Neural crest cell (in vitro differentiated cells): ENCODE measurements around the gene ACO2. TPM values are rescaled to one million over a fixed set of nuclear protein-coding genes. Genes with fewer than 3 reads are reported as not detected.
A peak's percentile ranks its signal among the peaks of the same experiment; 100 is the strongest.

ENCODE experiments used
- DNase-seq: peaks from one replicate; pipeline ENCODE4 v3.0.0; 2021; ENCODE audit warnings: low read depth, mixed read lengths, low spot score
- H3K27ac Mint-ChIP-seq: one replicate; pipeline ENCODE4 v1.8.0; 2021; ENCODE audit warnings: mild to moderate bottlenecking, mixed read lengths; ENCODE audit not compliant: unreplicated experiment
- H3K27me3 Mint-ChIP-seq: 2 replicates; pipeline ENCODE4 v1.8.0; 2021; ENCODE audit warnings: low read depth, mild to moderate bottlenecking, mixed read lengths
- H3K36me3 Mint-ChIP-seq: 2 replicates; pipeline ENCODE4 v1.8.0; 2021; ENCODE audit warnings: low read depth, mild to moderate bottlenecking, mixed read lengths
- H3K4me1 Mint-ChIP-seq: 2 replicates; pipeline ENCODE4 v1.8.0; 2021; ENCODE audit warnings: mixed read lengths
- H3K4me3 Mint-ChIP-seq: one replicate; pipeline ENCODE4 v1.8.0; 2021; ENCODE audit warnings: mild to moderate bottlenecking, mixed read lengths
- H3K9me3 Mint-ChIP-seq: 2 replicates; pipeline ENCODE4 v1.8.0; 2021; ENCODE audit warnings: mixed read lengths
- total RNA-seq: library from RNA; stranded (reverse); gene quantifications from 2 replicates; pipeline ENCODE4 v1.2.1, GENCODE V29; 2021
- TF ChIP-seq, protein P1 (sequence below): fragments of 200-600 bp; sonication (generic); conservative IDR thresholded peaks from 2 replicates; pipeline ENCODE4 v1.5.0; 2021; ENCODE audit warnings: antibody characterized with exemption, mild to moderate bottlenecking

ACO2 gene
- total RNA-seq, 1 donor from 2014 or later = 80.6 TPM

GRCh38 chr22:41504397-41504796, 35.5 kb downstream of the ACO2 start:
- H3K36me3 Mint-ChIP-seq = no peaks in the 10 kb centered on the region
- H3K27ac Mint-ChIP-seq = no peak overlapping the region
- TF ChIP-seq, protein P1, sequence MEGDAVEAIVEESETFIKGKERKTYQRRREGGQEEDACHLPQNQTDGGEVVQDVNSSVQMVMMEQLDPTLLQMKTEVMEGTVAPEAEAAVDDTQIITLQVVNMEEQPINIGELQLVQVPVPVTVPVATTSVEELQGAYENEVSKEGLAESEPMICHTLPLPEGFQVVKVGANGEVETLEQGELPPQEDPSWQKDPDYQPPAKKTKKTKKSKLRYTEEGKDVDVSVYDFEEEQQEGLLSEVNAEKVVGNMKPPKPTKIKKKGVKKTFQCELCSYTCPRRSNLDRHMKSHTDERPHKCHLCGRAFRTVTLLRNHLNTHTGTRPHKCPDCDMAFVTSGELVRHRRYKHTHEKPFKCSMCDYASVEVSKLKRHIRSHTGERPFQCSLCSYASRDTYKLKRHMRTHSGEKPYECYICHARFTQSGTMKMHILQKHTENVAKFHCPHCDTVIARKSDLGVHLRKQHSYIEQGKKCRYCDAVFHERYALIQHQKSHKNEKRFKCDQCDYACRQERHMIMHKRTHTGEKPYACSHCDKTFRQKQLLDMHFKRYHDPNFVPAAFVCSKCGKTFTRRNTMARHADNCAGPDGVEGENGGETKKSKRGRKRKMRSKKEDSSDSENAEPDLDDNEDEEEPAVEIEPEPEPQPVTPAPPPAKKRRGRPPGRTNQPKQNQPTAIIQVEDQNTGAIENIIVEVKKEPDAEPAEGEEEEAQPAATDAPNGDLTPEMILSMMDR = no peak
- no peak overlapping the region for H3K4me3 Mint-ChIP-seq
- DNase-seq = no peak
- H3K9me3 Mint-ChIP-seq = no peaks in the 10 kb centered on the region
- no peaks in the 10 kb centered on the region for H3K4me1 Mint-ChIP-seq
- no peaks in the 10 kb centered on the region for H3K27me3 Mint-ChIP-seq

DNA sequence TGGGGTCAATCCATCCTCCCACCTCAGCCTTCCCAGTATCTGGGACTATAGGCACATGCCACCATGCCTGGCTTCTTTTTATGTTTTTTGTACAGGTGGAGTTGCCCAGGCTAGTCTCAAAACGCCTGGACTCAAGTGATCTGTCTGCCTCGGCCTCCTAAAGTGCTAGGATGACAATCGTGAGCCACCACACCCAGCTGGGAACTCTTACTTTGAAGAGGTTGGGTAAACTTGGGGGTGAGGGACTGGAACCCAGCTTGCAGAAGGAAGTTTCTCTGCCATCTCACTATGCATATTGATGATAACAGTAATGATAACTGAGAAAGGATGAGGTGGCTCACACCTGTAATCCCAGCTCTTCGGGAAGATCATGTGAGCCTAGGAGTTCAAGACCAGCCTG, 35.9 kb downstream of the ACO2 start:
- H3K27me3 Mint-ChIP-seq = no peaks in the 10 kb centered on the region
- no peaks in the 10 kb centered on the region for H3K36me3 Mint-ChIP-seq
- H3K4me3 Mint-ChIP-seq = no peak overlapping the region
- no peaks in the 10 kb centered on the region for H3K9me3 Mint-ChIP-seq
- H3K4me1 Mint-ChIP-seq = no peaks in the 10 kb centered on the region
- TF ChIP-seq, protein P1 = no peak
- DNase-seq = no peak
- H3K27ac Mint-ChIP-seq = no peak overlapping the region

- no peaks in the 10 kb centered on the region for H3K9me3 Mint-ChIP-seq
- H3K4me1 Mint-ChIP-seq = no peaks in the 10 kb centered on the region
- no peak overlapping the region for H3K4me3 Mint-ChIP-seq
- no peak for DNase-seq
- H3K27me3 Mint-ChIP-seq = no peaks in the 10 kb centered on the region
- no peak overlapping the region for H3K27ac Mint-ChIP-seq
- H3K36me3 Mint-ChIP-seq = no peaks in the 10 kb centered on the region
- TF ChIP-seq, protein P1 = no peak
These were observed 36.7 kb downstream of the ACO2 start for GRCh38 chr22:41505511-41506220.

GRCh38 chr22:41507330-41508063, 38.6 kb downstream of the ACO2 start:
- TF ChIP-seq, protein P1 = no peak
- Mint-ChIP-seq H3K36me3 (no peaks in the 10 kb centered on the region), H3K4me3 (no peak overlapping the region), H3K27ac (peak overlapping the region; percentile 87), H3K27me3 (no peaks in the 10 kb centered on the region), H3K9me3 (no peaks in the 10 kb centered on the region), H3K4me1 (peaks cover 2% of the 10 kb centered on the region)
- DNase-seq = no peak

GRCh38 chr22:41508770-41509170, 39.9 kb downstream of the ACO2 start:
- peaks cover 14% of the 10 kb centered on the region for H3K4me1 Mint-ChIP-seq
- H3K4me3 Mint-ChIP-seq = no peak overlapping the region
- H3K9me3 Mint-ChIP-seq = no peaks in the 10 kb centered on the region
- no peaks in the 10 kb centered on the region for H3K27me3 Mint-ChIP-seq
- no peak for DNase-seq
- TF ChIP-seq, protein P1 = peak; percentile 28
- H3K27ac Mint-ChIP-seq = no peak overlapping the region
- H3K36me3 Mint-ChIP-seq = no peaks in the 10 kb centered on the region
